AG10803 (cell line): ENCODE data around the gene TEX2.
A peak's percentile ranks its signal among the peaks of the same experiment; 100 is the strongest.

Experiments used
- DNase-seq: peaks from one replicate; pipeline ENCODE4 v3.0.0; 2010; ENCODE audit warnings: low read depth
- H3K4me3 ChIP-seq: 2 replicates; pipeline ENCODE4 v1.5.1; 2011; ENCODE audit warnings: mild to moderate bottlenecking, low read length, control low read depth
- TF ChIP-seq, protein P1 (sequence below): conservative IDR thresholded peaks from 2 replicates; pipeline ENCODE4 v1.5.1; 2011; ENCODE audit warnings: mild to moderate bottlenecking, low read length, control low read depth, inconsistent platforms

Gene TEX2

GRCh38 chr17:64263000-64263766, at the start of gene TEX2:
Gene TEX2 (minus strand): TSS chr17:64263260. CDS start chr17:64214217, 49,043 bp downstream.
- TF ChIP-seq, protein P1, sequence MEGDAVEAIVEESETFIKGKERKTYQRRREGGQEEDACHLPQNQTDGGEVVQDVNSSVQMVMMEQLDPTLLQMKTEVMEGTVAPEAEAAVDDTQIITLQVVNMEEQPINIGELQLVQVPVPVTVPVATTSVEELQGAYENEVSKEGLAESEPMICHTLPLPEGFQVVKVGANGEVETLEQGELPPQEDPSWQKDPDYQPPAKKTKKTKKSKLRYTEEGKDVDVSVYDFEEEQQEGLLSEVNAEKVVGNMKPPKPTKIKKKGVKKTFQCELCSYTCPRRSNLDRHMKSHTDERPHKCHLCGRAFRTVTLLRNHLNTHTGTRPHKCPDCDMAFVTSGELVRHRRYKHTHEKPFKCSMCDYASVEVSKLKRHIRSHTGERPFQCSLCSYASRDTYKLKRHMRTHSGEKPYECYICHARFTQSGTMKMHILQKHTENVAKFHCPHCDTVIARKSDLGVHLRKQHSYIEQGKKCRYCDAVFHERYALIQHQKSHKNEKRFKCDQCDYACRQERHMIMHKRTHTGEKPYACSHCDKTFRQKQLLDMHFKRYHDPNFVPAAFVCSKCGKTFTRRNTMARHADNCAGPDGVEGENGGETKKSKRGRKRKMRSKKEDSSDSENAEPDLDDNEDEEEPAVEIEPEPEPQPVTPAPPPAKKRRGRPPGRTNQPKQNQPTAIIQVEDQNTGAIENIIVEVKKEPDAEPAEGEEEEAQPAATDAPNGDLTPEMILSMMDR: no peak

GRCh38 chr17:64309710-64310109, 46.6 kb upstream of the TEX2 start:
- TF ChIP-seq, protein P1: no peak
- DNase-seq: no peak
- H3K4me3 ChIP-seq: no peak overlapping the region

More at GRCh38 chr17:64263000-64263766, at the start of gene TEX2:
- DNase-seq: peak; percentile 82
- peak within 1 kb of the TSS; percentile 81 for H3K4me3 ChIP-seq

DNA sequence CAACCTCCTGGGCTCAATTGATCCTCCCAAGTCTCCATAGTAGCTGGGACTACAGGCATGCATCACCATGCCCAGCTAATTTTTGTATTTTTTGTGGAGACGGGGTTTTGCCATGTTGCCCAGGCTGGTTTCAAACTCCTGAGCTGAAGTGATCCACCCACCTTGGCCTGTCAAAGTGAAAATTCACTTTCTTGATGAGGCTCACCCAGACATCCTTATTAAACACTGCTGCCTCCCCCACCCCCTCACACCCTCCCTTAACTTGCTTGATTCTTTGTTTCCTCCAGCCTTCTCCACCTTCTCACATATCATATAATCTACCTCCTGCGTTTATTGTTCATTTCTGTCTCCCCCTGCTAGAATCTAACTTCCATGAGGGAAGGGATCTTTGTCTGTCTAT, 46.0 kb upstream of the TEX2 start:
- H3K4me3 ChIP-seq: no peak overlapping the region
- DNase-seq: no peak
- TF ChIP-seq, protein P1: no peak

GRCh38 chr17:64306850-64307463, 43.9 kb upstream of the TEX2 start:
- DNase-seq: peak; percentile 68
- H3K4me3 ChIP-seq: no peak overlapping the region
- TF ChIP-seq, protein P1: peak; percentile 84

DNA sequence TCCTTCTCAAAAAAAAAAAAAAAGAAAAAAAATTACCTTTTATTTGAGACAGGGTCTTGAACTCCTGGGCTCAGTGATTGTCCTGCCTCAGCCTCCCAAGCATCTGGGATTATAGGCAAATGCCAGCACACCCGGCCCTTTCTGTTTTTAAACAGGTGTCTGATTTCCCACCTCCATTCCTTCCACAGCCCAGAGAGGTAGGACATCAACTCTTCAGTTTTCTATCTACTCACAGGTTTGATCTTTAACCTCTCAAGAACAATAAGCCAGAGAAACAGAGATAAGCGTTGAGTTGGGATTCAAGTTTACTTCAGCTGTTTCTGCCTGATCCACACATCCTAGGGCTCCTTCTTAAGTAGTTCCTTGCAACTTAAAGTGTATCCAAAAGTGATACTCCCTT, 41.5 kb upstream of the TEX2 start:
- no peak for DNase-seq
- TF ChIP-seq, protein P1: no peak
- no peak overlapping the region for H3K4me3 ChIP-seq

- H3K4me3 ChIP-seq: no peak overlapping the region
- DNase-seq: no peak
- TF ChIP-seq, protein P1: no peak
These were observed 37.6 kb upstream of the TEX2 start for GRCh38 chr17:64300699-64300965.
